HCEC 1CT (cell line): ENCODE measurements around the gene PIK3R2.
"Not testable (repeated sequence)": the region's sequence is repeated elsewhere in the genome, so short reads cannot be mapped to it uniquely, and the experiment has no call there.

Experiments used
- DNase-seq: peaks from one replicate; pipeline ENCODE4 v3.0.0-alpha.2; 2017

The PIK3R2 gene

GRCh38 chr19:18205200-18205892, 52.4 kb downstream of the PIK3R2 start:
- peak; percentile 72 for DNase-seq

DNA sequence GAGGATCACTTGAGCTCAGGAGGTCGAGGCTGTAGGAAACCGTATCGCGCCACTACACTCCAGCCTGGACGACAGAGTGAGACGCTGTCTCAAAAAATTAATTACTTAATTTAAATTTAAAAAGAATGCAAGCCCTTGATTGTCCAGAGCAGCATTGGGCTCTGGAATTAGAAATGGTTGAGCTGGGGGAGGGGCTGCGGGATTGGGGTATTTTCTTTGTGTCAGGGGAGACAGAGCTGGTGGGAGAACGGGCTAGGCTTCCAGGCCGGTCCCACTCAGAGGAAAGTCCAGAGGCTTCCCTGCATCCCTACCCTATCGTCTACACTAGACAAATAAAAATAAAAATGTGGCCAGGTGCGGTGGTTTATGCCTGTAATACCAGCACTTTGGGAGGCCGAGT, 53.1 kb downstream of the PIK3R2 start:
- DNase-seq, result no peak

GRCh38 chr19:18208098-18208951, 55.4 kb downstream of the PIK3R2 start:
- DNase-seq, result peak; percentile 94

DNA sequence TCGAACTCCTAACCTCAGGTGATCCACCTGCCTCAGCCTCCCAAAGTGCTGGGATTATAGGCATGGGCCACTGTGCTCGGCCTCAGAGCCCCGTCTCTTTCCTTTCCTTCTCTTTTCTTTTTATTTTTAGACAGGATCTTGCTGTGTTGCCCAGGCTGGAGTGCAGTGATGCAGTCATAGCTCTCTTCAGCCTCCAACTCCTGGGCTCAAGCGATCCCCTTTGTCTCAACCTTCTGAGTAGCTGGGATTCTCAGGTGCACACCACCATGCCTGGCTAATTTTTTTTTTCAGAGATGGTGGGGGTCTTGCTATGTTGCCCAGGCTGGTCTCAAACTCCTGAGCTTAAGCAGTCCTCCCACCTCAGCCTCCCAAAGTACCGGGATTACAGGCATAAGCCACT, 56.9 kb downstream of the PIK3R2 start:
- not testable (repeated sequence) for DNase-seq

- no peak for DNase-seq
Observed at GRCh38 chr19:18211683-18212082, 58.7 kb downstream of the PIK3R2 start.

DNA sequence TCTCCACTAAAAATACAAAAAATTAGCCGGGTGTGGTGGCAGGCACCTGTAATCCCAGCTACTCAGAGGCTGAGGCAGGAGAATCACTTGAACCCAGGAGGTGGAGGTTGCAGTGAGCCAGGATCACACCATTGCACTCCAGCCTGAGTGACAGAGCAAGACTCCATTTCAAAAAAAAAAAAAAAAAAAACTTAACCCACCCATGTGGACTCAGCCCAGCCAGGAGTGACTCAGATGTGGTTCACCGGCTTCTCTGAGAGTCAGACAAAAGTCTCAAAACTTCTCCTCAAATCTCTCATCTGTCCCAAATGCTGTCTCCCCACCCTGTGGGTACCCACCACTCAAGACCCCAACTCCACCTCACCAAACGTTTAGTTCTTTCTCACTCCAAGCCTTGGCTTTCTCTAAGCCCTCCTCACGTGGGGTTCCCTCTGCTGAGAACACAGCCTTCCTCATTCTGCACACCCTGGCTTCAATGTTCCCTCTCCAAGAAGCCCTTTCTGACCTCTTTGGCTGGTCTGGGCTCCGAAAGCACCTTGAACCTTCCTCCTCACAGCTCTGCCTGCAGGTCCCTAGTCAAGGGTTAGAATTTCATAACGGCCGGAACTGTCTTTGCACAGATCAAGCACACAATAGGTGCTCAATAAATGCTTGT, 61.9 kb downstream of the PIK3R2 start:
- DNase-seq, result peak; percentile 56

GRCh38 chr19:18216789-18217188, 63.8 kb downstream of the PIK3R2 start:
- DNase-seq, result no peak

DNA sequence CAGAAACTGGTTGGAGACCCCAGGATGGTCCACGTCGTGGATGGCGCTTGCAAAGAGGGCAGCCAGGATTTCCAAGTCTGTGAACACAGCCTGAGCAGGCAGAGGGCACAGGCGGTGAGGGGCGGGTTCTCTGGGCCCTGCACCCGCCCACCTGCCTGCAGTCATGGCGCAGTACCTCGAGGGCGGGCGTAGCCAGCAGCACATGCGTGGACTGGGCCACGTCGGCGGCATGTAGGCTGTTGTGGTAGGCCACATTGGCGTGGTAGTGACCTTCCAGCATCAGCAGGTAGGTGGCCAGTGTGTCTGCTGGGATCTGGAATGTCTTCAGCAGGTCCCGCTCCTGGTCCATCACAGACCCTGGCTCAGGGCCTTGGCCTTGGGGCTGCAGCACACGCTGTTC, 65.2 kb downstream of the PIK3R2 start:
- DNase-seq, result no peak

- DNase-seq, result no peak
Observed at GRCh38 chr19:18218600-18218999, 65.6 kb downstream of the PIK3R2 start.
